ENCODE results near the gene TBPL2. TPM values are rescaled to one million over a fixed set of nuclear protein-coding genes. Genes with fewer than 3 reads are reported as not detected.

Gene TBPL2
- total RNA-seq, 1 donor from 2014 or later: not detected

GRCh38 chr14:55398679-55399078, 41.7 kb downstream of the TBPL2 start:
- no peak for DNase-seq (ENCODE audit: extremely low spot score in 2 of 2)
- Histone ChIP-seq H3K9me3 (no peaks in the 10 kb centered on the region), H3K27me3 (no peaks in the 10 kb centered on the region), H3K4me1 (peaks cover 12% of the 10 kb centered on the region), H3K36me3 (peaks cover 0 to 14% of the 10 kb centered on the region in 2 donors), H3K27ac (peak overlapping the region; percentile 39), H3K4me3 (no peak overlapping the region)
- intact Hi-C loops (cut with DNase I): no loop called here
- TF ChIP-seq POLR2AphosphoS5 (IDR thresholded peaks at IDR 0.05; ENCODE audit: insufficient read depth in 1 of 2, low read depth in 1 of 2): peak in 1 of 2 donors; percentile 80
- TF ChIP-seq POLR2A (IDR thresholded peaks at IDR 0.05): no peak

GRCh38 chr14:55389330-55389729, 51.1 kb downstream of the TBPL2 start:
- no peak for DNase-seq (ENCODE audit: extremely low spot score in 2 of 2)
- Histone ChIP-seq H3K4me1 (peaks cover 8% of the 10 kb centered on the region), H3K27me3 (no peaks in the 10 kb centered on the region), H3K9me3 (no peaks in the 10 kb centered on the region), H3K4me3 (no peak overlapping the region), H3K36me3 (peaks cover 0 to 25% of the 10 kb centered on the region in 2 donors), H3K27ac (peak overlapping the region; percentile 71)
- intact Hi-C loops (cut with DNase I): no loop called here
- TF ChIP-seq POLR2AphosphoS5 (IDR thresholded peaks at IDR 0.05; ENCODE audit: insufficient read depth in 1 of 2, low read depth in 1 of 2): peak in 1 of 2 donors; percentile 69
- TF ChIP-seq CTCF (IDR thresholded peaks at IDR 0.05): no peak

- H3K36me3 ChIP-seq: peaks cover 0 to 23% of the 10 kb centered on the region in 2 donors
- H3K4me3 ChIP-seq: no peak overlapping the region
- DNase-seq (ENCODE audit: extremely low spot score in 2 of 2): no peak
- H3K27ac ChIP-seq: peak overlapping the region; percentile 71
- H3K9me3 ChIP-seq: no peaks in the 10 kb centered on the region
- TF ChIP-seq POLR2AphosphoS5 (IDR thresholded peaks at IDR 0.05; ENCODE audit: insufficient read depth in 1 of 2, low read depth in 1 of 2) (no peak), CTCF (IDR thresholded peaks at IDR 0.05) (no peak), POLR2A (IDR thresholded peaks at IDR 0.05) (no peak)
- no peaks in the 10 kb centered on the region for H3K27me3 ChIP-seq
- H3K4me1 ChIP-seq: peaks cover 17% of the 10 kb centered on the region
- intact Hi-C loops (cut with DNase I): no loop called here
Measured at GRCh38 chr14:55388160-55388559, 52.3 kb downstream of the TBPL2 start.

- TF ChIP-seq POLR2AphosphoS5 (IDR thresholded peaks at IDR 0.05; ENCODE audit: insufficient read depth in 1 of 2, low read depth in 1 of 2) (no peak), POLR2A (IDR thresholded peaks at IDR 0.05) (no peak), CTCF (IDR thresholded peaks at IDR 0.05) (no peak)
- Histone ChIP-seq H3K9me3 (no peaks in the 10 kb centered on the region), H3K36me3 (peaks cover 0 to 25% of the 10 kb centered on the region in 2 donors), H3K27me3 (no peaks in the 10 kb centered on the region), H3K4me1 (peaks cover 20% of the 10 kb centered on the region), H3K4me3 (no peak overlapping the region), H3K27ac (peak overlapping the region; percentile 71)
- DNase-seq (ENCODE audit: extremely low spot score in 2 of 2): no peak
- intact Hi-C loops (cut with DNase I): no loop called here
Measured at GRCh38 chr14:55387121-55387520, 53.3 kb downstream of the TBPL2 start.

- Histone ChIP-seq H3K9me3 (no peaks in the 10 kb centered on the region), H3K36me3 (peaks cover 0 to 28% of the 10 kb centered on the region in 2 donors), H3K4me1 (peaks cover 20% of the 10 kb centered on the region), H3K27ac (peak overlapping the region; percentile 54), H3K27me3 (no peaks in the 10 kb centered on the region), H3K4me3 (no peak overlapping the region)
- intact Hi-C loops (cut with DNase I): no loop called here
- no peak for DNase-seq (ENCODE audit: extremely low spot score in 2 of 2)
- TF ChIP-seq POLR2AphosphoS5 (IDR thresholded peaks at IDR 0.05; ENCODE audit: insufficient read depth in 1 of 2, low read depth in 1 of 2) (no peak), POLR2A (IDR thresholded peaks at IDR 0.05) (no peak), CTCF (IDR thresholded peaks at IDR 0.05) (no peak)
Measured at GRCh38 chr14:55386037-55386808, 54.2 kb downstream of the TBPL2 start.
